GM12873 (cell line): ENCODE data around the gene VMAC.

Source experiments
- TF ChIP-seq, protein P1 (sequence below): IDR thresholded peaks from 2 replicates; pipeline ENCODE4 v1.5.1; 2012; ENCODE audit warnings: low read depth, mild to moderate bottlenecking, moderate library complexity, low read length, control low read depth; ENCODE audit not compliant: insufficient read depth; ENCODE audit errors: missing control alignments

Gene VMAC

DNA sequence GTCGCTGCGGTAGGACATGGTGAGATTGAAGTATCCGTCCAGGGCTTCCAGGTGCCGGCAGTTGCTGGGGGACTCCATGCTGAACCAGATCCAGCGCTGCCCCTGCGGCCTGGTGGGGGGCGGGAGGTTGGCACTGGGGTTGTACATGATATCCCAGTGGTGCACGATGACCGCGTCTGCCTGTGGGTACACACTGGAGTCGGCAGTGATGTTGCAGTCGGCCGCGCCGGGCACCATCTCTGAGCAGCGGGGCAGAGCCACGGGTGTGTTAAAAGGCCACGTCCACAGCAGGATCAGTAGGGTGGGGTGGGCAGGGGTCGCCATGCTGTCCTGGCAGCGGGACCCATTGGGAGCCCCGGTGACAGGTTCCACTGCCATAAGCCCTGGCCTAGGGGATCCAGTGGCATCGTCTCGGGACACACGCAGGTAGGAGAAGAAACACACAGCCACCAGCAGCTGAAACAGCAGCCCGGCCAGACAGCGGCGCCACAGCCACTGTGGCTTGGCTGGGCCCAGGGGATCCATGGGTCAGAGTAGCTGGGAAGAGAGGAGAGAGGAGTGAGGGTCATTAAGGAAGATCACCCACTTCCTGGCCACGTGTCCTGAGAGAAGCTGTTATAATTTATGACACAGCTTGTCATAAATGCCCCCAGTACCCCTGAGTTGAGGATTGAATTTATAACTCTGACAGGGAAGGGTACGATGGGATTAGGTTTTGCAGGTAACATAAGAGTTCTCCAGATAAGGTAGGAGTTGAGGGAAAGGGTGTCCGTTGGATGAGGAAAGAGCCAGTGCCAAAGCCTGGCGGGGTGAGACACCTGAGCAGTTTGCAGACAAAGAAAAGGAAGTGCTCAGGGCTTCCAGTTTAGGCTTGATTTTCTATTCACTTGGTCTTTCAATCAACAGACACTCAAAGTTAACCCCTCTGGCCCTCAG lies 37.2 kb upstream of the VMAC start:
- TF ChIP-seq, protein P1, sequence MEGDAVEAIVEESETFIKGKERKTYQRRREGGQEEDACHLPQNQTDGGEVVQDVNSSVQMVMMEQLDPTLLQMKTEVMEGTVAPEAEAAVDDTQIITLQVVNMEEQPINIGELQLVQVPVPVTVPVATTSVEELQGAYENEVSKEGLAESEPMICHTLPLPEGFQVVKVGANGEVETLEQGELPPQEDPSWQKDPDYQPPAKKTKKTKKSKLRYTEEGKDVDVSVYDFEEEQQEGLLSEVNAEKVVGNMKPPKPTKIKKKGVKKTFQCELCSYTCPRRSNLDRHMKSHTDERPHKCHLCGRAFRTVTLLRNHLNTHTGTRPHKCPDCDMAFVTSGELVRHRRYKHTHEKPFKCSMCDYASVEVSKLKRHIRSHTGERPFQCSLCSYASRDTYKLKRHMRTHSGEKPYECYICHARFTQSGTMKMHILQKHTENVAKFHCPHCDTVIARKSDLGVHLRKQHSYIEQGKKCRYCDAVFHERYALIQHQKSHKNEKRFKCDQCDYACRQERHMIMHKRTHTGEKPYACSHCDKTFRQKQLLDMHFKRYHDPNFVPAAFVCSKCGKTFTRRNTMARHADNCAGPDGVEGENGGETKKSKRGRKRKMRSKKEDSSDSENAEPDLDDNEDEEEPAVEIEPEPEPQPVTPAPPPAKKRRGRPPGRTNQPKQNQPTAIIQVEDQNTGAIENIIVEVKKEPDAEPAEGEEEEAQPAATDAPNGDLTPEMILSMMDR: no peak

DNA sequence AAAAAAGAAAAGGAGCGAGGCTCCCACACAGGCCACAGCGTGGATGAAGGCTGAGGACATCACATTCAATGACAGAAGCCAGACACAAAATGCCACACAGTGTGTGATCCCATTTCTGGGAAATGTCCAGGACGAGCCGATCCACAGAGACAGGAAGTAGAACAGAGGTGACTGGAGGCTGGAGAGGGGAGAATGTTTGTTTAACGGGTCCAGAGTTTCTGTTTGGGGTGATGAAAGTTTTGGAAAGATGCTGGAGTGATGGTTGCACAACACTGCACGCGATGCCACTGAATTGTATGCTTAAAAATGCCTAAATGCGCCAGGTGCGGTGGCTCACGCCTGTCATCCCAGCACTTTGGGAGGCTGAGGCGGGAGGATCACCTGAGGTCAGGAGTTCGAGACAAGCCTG lies 33.7 kb upstream of the VMAC start:
- TF ChIP-seq, protein P1: no peak

DNA sequence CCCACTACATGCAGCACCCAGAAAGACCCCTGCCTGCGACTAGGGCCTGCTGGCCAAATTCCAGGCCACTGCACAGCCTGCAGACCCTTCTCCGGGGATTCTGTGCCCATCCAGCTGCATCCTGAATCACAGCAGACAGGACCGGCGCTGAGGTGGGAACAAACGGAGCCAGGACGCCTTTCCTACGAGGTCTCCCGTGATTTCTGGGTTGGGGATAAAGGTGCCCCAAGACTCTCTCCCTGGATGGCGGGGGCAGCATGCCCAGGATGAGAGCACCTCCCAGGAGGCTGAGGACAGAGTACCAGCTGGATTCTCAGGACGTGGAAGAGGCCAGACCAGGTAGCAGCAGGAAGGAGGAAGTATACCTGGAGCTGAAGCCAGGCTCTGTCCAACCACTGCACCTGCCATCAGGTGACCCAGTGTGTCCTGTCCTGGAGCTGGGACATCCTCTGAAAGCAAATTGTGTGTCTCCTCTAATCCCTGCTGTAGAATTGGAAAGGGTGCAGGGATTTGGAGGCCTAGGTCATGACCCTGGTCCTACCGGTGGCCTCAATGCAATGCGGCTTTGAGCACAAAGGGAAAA lies 31.0 kb upstream of the VMAC start:
- TF ChIP-seq, protein P1: no peak

DNA sequence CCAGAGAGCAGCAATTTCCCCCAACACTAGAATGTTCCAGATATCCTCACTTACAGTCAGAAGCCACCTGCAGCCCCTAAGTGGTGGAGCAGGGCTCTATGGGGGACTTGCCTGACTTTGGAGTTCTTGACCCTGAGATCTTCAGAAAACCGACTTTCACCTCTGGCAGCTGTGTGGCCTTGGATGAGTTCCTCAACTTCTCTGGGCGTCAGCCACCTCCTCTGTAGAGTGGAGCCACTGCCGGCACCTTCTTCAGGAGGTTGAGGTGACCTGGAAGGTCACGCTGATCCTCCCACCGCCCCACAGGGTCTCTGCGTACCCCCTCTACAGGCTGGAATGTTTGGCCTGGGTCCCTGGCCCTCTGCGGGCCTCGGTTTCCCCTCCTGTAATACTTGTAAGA lies 27.2 kb upstream of the VMAC start:
- TF ChIP-seq, protein P1: no peak

DNA sequence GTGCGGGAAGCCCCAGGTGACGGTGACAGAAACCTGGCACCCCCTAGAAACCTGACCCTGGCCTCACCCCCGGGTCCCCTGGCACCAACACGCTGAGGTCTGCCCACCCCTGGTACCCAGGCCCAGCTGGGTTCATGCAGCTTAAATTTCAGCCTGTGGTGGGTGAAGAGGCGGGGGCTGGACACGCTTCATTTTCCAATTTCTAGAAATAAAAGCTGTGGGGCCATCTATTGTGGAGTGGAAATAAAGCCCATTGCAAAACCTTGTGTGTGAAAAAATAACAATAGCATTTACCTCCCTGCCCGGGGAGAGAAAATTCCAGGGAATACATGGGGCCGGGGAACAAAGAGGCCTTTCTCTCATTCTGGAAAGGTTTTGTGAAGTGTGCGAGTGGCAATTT lies 26.8 kb upstream of the VMAC start:
- TF ChIP-seq, protein P1: no peak

DNA sequence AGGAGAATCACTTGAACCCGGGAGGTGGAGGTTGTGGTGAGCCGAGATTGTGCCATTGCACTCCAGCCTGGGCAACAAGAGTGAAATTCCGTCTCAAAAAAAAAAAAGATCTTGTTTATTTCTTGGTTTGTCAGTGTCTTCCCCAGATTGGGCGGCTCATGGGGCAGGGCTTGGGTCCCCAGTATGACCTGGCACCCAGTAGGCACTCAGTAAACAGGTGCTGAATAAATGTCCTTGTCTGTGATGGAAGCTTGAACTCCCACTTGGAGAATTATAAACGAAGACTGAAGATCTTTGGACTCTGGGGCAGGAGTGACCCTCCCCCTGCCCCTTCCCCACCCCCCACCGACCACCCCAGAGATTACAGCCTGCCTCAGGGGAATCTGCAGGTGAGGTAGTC lies 24.5 kb upstream of the VMAC start:
- TF ChIP-seq, protein P1: no peak

DNA sequence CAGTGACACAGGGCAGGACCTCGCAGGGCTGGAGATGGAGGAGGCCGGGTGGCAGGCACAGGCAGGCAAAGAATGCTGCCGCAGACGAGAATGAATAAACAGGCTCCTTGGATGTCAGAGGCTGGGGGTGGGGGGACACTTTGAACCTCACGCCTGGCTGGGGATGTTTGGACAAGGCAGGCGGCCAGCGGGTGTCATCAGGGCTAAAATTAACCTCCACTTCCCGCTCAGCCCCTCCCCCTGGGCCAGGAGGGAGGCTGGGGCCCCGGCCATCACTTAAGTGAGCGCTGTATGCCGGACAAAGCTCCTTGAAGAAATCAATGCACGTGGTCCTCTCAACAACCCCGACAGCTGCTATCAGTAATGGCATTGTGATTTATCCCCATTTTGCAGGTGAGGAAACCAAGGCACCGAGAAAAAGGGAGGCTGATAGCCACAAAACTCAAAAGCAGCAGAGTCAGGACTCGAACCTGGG lies 24.0 kb upstream of the VMAC start:
- TF ChIP-seq, protein P1: no peak
